ENCODE measurements around the gene ERBB4. TPM values are rescaled to one million over a fixed set of nuclear protein-coding genes. Genes with fewer than 3 reads are reported as not detected.

ERBB4 gene
- total RNA-seq, 4 donors from 2014 or later: 5.5 to 21.0 (median 18.3) TPM

GRCh38 chr2:211981451-211981850 lies 557.2 kb downstream of the ERBB4 start:
- DNase-seq: no peak
- 44 to 68% methylated on average over 1 of the region's 1 CpG for WGBS, 2 donors
- Histone ChIP-seq H3K9me3 (no peaks in the 10 kb centered on the region), H3K27me3 (no peaks in the 10 kb centered on the region), H3K4me1 (no peaks in the 10 kb centered on the region), H3K4me3 (replicated peaks in 1 of 3) (no peak overlapping the region), H3K36me3 (no peaks in the 10 kb centered on the region), H3K27ac (no peak overlapping the region)
- intact Hi-C loops (cut with DNase I): no loop called here
- TF ChIP-seq, protein P1, sequence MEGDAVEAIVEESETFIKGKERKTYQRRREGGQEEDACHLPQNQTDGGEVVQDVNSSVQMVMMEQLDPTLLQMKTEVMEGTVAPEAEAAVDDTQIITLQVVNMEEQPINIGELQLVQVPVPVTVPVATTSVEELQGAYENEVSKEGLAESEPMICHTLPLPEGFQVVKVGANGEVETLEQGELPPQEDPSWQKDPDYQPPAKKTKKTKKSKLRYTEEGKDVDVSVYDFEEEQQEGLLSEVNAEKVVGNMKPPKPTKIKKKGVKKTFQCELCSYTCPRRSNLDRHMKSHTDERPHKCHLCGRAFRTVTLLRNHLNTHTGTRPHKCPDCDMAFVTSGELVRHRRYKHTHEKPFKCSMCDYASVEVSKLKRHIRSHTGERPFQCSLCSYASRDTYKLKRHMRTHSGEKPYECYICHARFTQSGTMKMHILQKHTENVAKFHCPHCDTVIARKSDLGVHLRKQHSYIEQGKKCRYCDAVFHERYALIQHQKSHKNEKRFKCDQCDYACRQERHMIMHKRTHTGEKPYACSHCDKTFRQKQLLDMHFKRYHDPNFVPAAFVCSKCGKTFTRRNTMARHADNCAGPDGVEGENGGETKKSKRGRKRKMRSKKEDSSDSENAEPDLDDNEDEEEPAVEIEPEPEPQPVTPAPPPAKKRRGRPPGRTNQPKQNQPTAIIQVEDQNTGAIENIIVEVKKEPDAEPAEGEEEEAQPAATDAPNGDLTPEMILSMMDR (IDR thresholded peaks at IDR 0.05): no peak
- no peak for TF ChIP-seq POLR2A (IDR thresholded peaks at IDR 0.05)

GRCh38 chr2:211976076-211976475 lies 562.5 kb downstream of the ERBB4 start:
- intact Hi-C loops (cut with DNase I): no loop called here
- DNase-seq: no peak
- 95% methylated on average over 1 of the region's 1 CpG for WGBS, 2 donors

GRCh38 chr2:211967234-211967633 lies 571.4 kb downstream of the ERBB4 start:
- Histone ChIP-seq H3K27ac (no peak overlapping the region), H3K4me3 (replicated peaks in 1 of 3) (no peak overlapping the region), H3K36me3 (no peaks in the 10 kb centered on the region), H3K27me3 (no peaks in the 10 kb centered on the region), H3K4me1 (no peaks in the 10 kb centered on the region), H3K9me3 (no peaks in the 10 kb centered on the region)
- intact Hi-C loops (cut with DNase I): no loop called here
- whole genome bisulfite sequencing, 2 donors: 89 to 92% methylated on average over 1 of the region's 1 CpG
- TF ChIP-seq POLR2A (IDR thresholded peaks at IDR 0.05): no peak
- TF ChIP-seq, protein P1 (IDR thresholded peaks at IDR 0.05): no peak
- no peak for DNase-seq

More at GRCh38 chr2:211976076-211976475, 562.5 kb downstream of the ERBB4 start:
- no peak overlapping the region for H3K27ac ChIP-seq
- no peaks in the 10 kb centered on the region for H3K36me3 ChIP-seq
- no peaks in the 10 kb centered on the region for H3K27me3 ChIP-seq
- TF ChIP-seq, protein P1 (IDR thresholded peaks at IDR 0.05): no peak
- no peak for TF ChIP-seq POLR2A (IDR thresholded peaks at IDR 0.05)
- H3K4me3 ChIP-seq (replicated peaks in 1 of 3): no peak overlapping the region
- H3K9me3 ChIP-seq: no peaks in the 10 kb centered on the region
- no peaks in the 10 kb centered on the region for H3K4me1 ChIP-seq

DNA sequence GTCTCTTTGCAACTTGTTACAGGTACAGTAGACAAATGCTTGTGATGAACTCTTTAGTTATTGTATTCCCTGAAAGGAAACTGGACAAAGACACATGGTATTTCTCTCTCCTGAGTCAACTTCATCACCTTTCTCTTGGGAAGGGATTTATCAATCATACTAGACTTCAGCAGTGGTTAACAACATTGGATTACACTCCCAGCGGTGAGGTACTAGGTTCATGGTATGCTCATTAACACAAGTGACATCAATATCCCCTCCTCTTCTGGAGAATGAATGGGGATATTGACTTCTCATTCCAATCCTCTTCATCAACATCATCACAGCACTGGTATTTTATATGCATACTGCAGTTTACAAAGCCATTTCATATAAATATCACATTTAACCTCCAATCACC lies 574.6 kb downstream of the ERBB4 start:
- no peaks in the 10 kb centered on the region for H3K27me3 ChIP-seq
- WGBS, 2 donors: 88 to 94% methylated on average over 1 of the region's 1 CpG
- no peak for DNase-seq
- no peak overlapping the region for H3K27ac ChIP-seq
- H3K4me1 ChIP-seq: no peaks in the 10 kb centered on the region
- H3K36me3 ChIP-seq: no peaks in the 10 kb centered on the region
- no peak for TF ChIP-seq POLR2A (IDR thresholded peaks at IDR 0.05)
- TF ChIP-seq, protein P1 (IDR thresholded peaks at IDR 0.05): no peak
- H3K9me3 ChIP-seq: no peaks in the 10 kb centered on the region
- no peak overlapping the region for H3K4me3 ChIP-seq (replicated peaks in 1 of 3)
- intact Hi-C loops (cut with DNase I): no loop called here

- intact Hi-C loops (cut with DNase I): no loop called here
- Histone ChIP-seq H3K27ac (no peak overlapping the region), H3K4me1 (peaks cover 0 to 6% of the 10 kb centered on the region in 2 donors), H3K4me3 (replicated peaks in 1 of 3) (no peak overlapping the region), H3K9me3 (no peaks in the 10 kb centered on the region), H3K36me3 (no peaks in the 10 kb centered on the region), H3K27me3 (no peaks in the 10 kb centered on the region)
- TF ChIP-seq POLR2A (IDR thresholded peaks at IDR 0.05): no peak
- TF ChIP-seq, protein P1 (IDR thresholded peaks at IDR 0.05): no peak
- 76 to 84% methylated on average over 1 of the region's 1 CpG for WGBS, 2 donors
- DNase-seq: no peak
Observed at GRCh38 chr2:211957799-211958198, 580.8 kb downstream of the ERBB4 start.
